IMR-90 (cell line): ENCODE measurements around the gene RRAGD. TPM values are rescaled to one million over a fixed set of nuclear protein-coding genes. Genes with fewer than 3 reads are reported as not detected.

Source experiments
- ATAC-seq: fragments of 200-7000 bp; cut with Tn5 transposase; 2 replicates; pipeline ENCODE4 v1.9.1; 2020; ENCODE audit warnings: low read depth, mild to moderate bottlenecking, moderate library complexity
- BruUV-seq: library from RNA; stranded (reverse); fragments of 400-500 nt; replicated peaks from 2 replicates; lab custom pipeline; 2021; lab: Mats Ljungman, UMichigan
- CTCF ChIA-PET: fragments of 300-600 bp; formaldehyde crosslinking; extraction: SDS; loops from one replicate; lab custom pipeline; 2021; ENCODE audit warnings: antibody characterized with exemption; lab: Yijun Ruan, JAX
- POLR2A ChIA-PET: fragments of 300-600 bp; sonication (Branson Sonifier 250); formaldehyde crosslinking; loops from one replicate; lab custom pipeline; 2022; ENCODE audit warnings: antibody characterized with exemption; ENCODE audit not compliant: unreplicated experiment; lab: Charles Lee
- DNase-seq: peaks from one replicate; pipeline ENCODE4 v3.0.0; 2013
- H2AFZ ChIP-seq: replicated peaks from 2 replicates; pipeline ENCODE3; 2013; ENCODE audit warnings: low read length, mild to moderate bottlenecking; ENCODE audit not compliant: poor library complexity
- H2AK5ac ChIP-seq: 2 replicates; pipeline ENCODE4 v1.6.1; 2013; ENCODE audit warnings: low read depth, low read length, inconsistent platforms
- H2AK9ac ChIP-seq: replicated peaks from 2 replicates; pipeline ENCODE3; 2013; ENCODE audit warnings: mild to moderate bottlenecking, low read depth, low read length, moderate library complexity; ENCODE audit not compliant: poor library complexity
- H2BK120ac ChIP-seq: 2 replicates; pipeline ENCODE4 v1.6.1; 2013; ENCODE audit warnings: low read depth, low read length, inconsistent platforms
- H2BK15ac ChIP-seq: 3 replicates; pipeline ENCODE4 v1.6.1; 2013; ENCODE audit warnings: low read depth, low read length, inconsistent platforms
- H2BK20ac ChIP-seq: 2 replicates; pipeline ENCODE4 v1.6.1; 2013; ENCODE audit warnings: low read depth, mild to moderate bottlenecking, inconsistent platforms, low read length, moderate library complexity
- H2BK5ac ChIP-seq: 2 replicates; pipeline ENCODE4 v1.6.1; 2013; ENCODE audit warnings: mild to moderate bottlenecking, low read depth, low read length, inconsistent platforms; ENCODE audit not compliant: poor library complexity, severe bottlenecking
- H3K14ac ChIP-seq: replicated peaks from 2 replicates; pipeline ENCODE4 v1.6.1; 2013; ENCODE audit warnings: low read depth, low read length, inconsistent platforms
- H3K18ac ChIP-seq: 2 replicates; pipeline ENCODE4 v1.6.1; 2013; ENCODE audit warnings: low read depth, low read length, control low read depth
- H3K23ac ChIP-seq: 2 replicates; pipeline ENCODE4 v1.6.1; 2013; ENCODE audit warnings: low read depth, low read length, inconsistent platforms
- H3K27ac ChIP-seq: 2 replicates; pipeline ENCODE4 v1.5.1; 2013; ENCODE audit warnings: mild to moderate bottlenecking, control low read depth, low read length; ENCODE audit not compliant: insufficient read depth
- H3K27me3 ChIP-seq: 2 replicates; pipeline ENCODE4 v1.6.1; 2013; ENCODE audit warnings: low read length; ENCODE audit not compliant: control insufficient read depth, insufficient read depth
- H3K36me3 ChIP-seq: 2 replicates; pipeline ENCODE4 v1.6.1; 2013; ENCODE audit warnings: low read length, mixed read lengths; ENCODE audit not compliant: control insufficient read depth, insufficient read depth
- H3K4ac ChIP-seq: 2 replicates; pipeline ENCODE4 v1.6.1; 2013; ENCODE audit warnings: low read depth, low read length, inconsistent platforms
- H3K4me1 ChIP-seq: 2 replicates; pipeline ENCODE4 v1.6.1; 2013; ENCODE audit warnings: low read length, mixed read lengths; ENCODE audit not compliant: control insufficient read depth, insufficient read depth
- H3K4me2 ChIP-seq: 2 replicates; pipeline ENCODE4 v1.6.1; 2013; ENCODE audit warnings: low read depth, mild to moderate bottlenecking, control low read depth, low read length, moderate library complexity
- H3K4me3 ChIP-seq: 2 replicates; pipeline ENCODE4 v1.5.1; 2013; ENCODE audit warnings: low read depth, mild to moderate bottlenecking, control low read depth, low read length, moderate library complexity; ENCODE audit not compliant: insufficient read depth
- H3K56ac ChIP-seq: 2 replicates; pipeline ENCODE4 v1.6.1; 2013; ENCODE audit warnings: low read length, inconsistent platforms; ENCODE audit not compliant: insufficient read depth; ENCODE audit errors: extremely low read depth
- H3K79me1 ChIP-seq, 2 experiments: 2 replicates each; pipeline ENCODE4 v1.6.1; 2013; ENCODE audit warnings: low read length in 2 of 2, inconsistent platforms in 1 of 2, low read depth in 1 of 2
- H3K9ac ChIP-seq: 2 replicates; pipeline ENCODE4 v1.6.1; 2013; ENCODE audit warnings: low read depth, low read length, control low read depth
- H3K9me1 ChIP-seq: 2 replicates; pipeline ENCODE4 v1.6.1; 2013; ENCODE audit warnings: low read length, inconsistent platforms; ENCODE audit not compliant: insufficient read depth
- H3K9me3 ChIP-seq: 2 replicates; pipeline ENCODE4 v1.6.1; 2013; ENCODE audit warnings: low read length; ENCODE audit not compliant: control insufficient read depth, insufficient read depth
- H4K20me1 ChIP-seq: 2 replicates; pipeline ENCODE4 v1.6.1; 2013; ENCODE audit warnings: low read length, inconsistent platforms; ENCODE audit not compliant: insufficient read depth
- H4K5ac ChIP-seq: 2 replicates; pipeline ENCODE4 v1.6.1; 2013; ENCODE audit warnings: mild to moderate bottlenecking, low read depth, low read length, control low read depth
- H4K8ac ChIP-seq, 2 experiments: 2 replicates each; pipeline ENCODE4 v1.6.1; 2013; ENCODE audit warnings: low read depth in 2 of 2, low read length in 2 of 2, control low read depth in 1 of 2, inconsistent platforms in 1 of 2
- H4K91ac ChIP-seq: 2 replicates; pipeline ENCODE4 v1.6.1; 2013; ENCODE audit warnings: low read depth, low read length, inconsistent platforms; ENCODE audit not compliant: insufficient read depth
- BHLHE40 ChIP-seq: fragments of 150-350 bp; IDR thresholded peaks from 2 replicates; pipeline ENCODE4 v1.6.1; 2016; ENCODE audit warnings: mild to moderate bottlenecking, low read depth, low read length
- CEBPB ChIP-seq: IDR thresholded peaks from 2 replicates; pipeline ENCODE4 v1.6.1; 2012; ENCODE audit warnings: low read depth, low read length, improper control_type of control experiment
- CHD1 ChIP-seq: IDR thresholded peaks from 2 replicates; pipeline ENCODE4 v1.6.1; 2012; ENCODE audit warnings: low read depth, low read length, improper control_type of control experiment
- FOS ChIP-seq: fragments of 150-350 bp; IDR thresholded peaks from 2 replicates; pipeline ENCODE4 v1.6.1; 2016; ENCODE audit warnings: low read depth, low read length
- MAFK ChIP-seq: IDR thresholded peaks from 2 replicates; pipeline ENCODE4 v1.6.1; 2012; ENCODE audit warnings: low read depth, low read length, improper control_type of control experiment
- MAZ ChIP-seq: IDR thresholded peaks from 2 replicates; pipeline ENCODE4 v1.6.1; 2012; ENCODE audit warnings: low read depth, mild to moderate bottlenecking, low read length, improper control_type of control experiment, moderate library complexity, borderline replicate concordance
- MXI1 ChIP-seq: IDR thresholded peaks from 2 replicates; pipeline ENCODE4 v1.6.1; 2012; ENCODE audit warnings: low read depth, mild to moderate bottlenecking, low read length, moderate library complexity, borderline replicate concordance
- NFE2L2 ChIP-seq: fragments of 150-350 bp; IDR thresholded peaks from 2 replicates; pipeline ENCODE4 v1.6.1; 2016; ENCODE audit warnings: low read depth, mild to moderate bottlenecking, low read length
- POLR2A ChIP-seq: IDR thresholded peaks from 2 replicates; pipeline ENCODE4 v1.6.1; 2012; ENCODE audit warnings: mild to moderate bottlenecking, low read depth, low read length
- RAD21 ChIP-seq: IDR thresholded peaks from 2 replicates; pipeline ENCODE4 v1.6.1; 2012; ENCODE audit warnings: low read length, improper control_type of control experiment
- RCOR1 ChIP-seq: IDR thresholded peaks from 2 replicates; pipeline ENCODE4 v1.6.1; 2012; ENCODE audit warnings: mild to moderate bottlenecking, low read length, improper control_type of control experiment; ENCODE audit not compliant: insufficient replicate concordance
- RFX5 ChIP-seq: IDR thresholded peaks from 2 replicates; pipeline ENCODE4 v1.8.0; 2012; ENCODE audit warnings: low read depth, mild to moderate bottlenecking, low read length, moderate library complexity
- SMC3 ChIP-seq: fragments of 150-350 bp; IDR thresholded peaks from 2 replicates; pipeline ENCODE4 v1.6.1; 2016; ENCODE audit warnings: low read depth, mild to moderate bottlenecking, antibody characterized with exemption, low read length, moderate library complexity
- WGBS, 2 experiments: methylation state at CpG; one replicate each; pipeline versions ENCODE4 v1.1.5 to v1.1.7; 2013; ENCODE audit warnings: missing lambda C conversion rate in 2 of 2; ENCODE audit not compliant: insufficient read length in 1 of 2; ENCODE audit errors: extremely low coverage in 2 of 2; 5-methylcytosine and 5-hydroxymethylcytosine counted together
- dilution Hi-C: fragments of 300-500 bp; cut with HindIII; formaldehyde crosslinking; loops from one replicate; pipeline ENCODE4 v1.14.3; 2018; ENCODE audit warnings: low sequenced_read_pairs; ENCODE audit not compliant: unreplicated experiment
- in situ Hi-C: fragments of 300-500 bp; cut with MboI; formaldehyde crosslinking; loops from 3 replicates; pipeline ENCODE4 v1.14.3; 2019; ENCODE audit warnings: low sequenced_read_pairs, inconsistent platforms, mixed read lengths
- intact Hi-C: fragments of 100-400 bp; cut with micrococcal nuclease; formaldehyde crosslinking; loops from 2 replicates; pipeline ENCODE4 v1.10.0; 2022
- polyA plus RNA-seq, 3 experiments: library from polyadenylated mRNA; depleted of rRNA; stranded (reverse); fragments of >200 nt; gene quantifications; 2 replicates each; pipeline ENCODE4 v1.2.3, GENCODE V29; 2012; ENCODE audit warnings: low replicate concordance in 1 of 3
- total RNA-seq: library from RNA; depleted of rRNA; stranded (reverse); fragments of >200 nt; gene quantifications from 2 replicates; pipeline ENCODE4 v1.2.3, GENCODE V29; 2012
- TF ChIP-seq, protein P1 (sequence below): fragments of 150-350 bp; IDR thresholded peaks from 2 replicates; pipeline ENCODE4 v1.6.1; 2017; ENCODE audit warnings: mild to moderate bottlenecking, antibody characterized with exemption, low read length, low read depth
- TF ChIP-seq, protein P2 (sequence below): fragments of 150-350 bp; IDR thresholded peaks from 2 replicates; pipeline ENCODE4 v1.6.1; 2016; ENCODE audit warnings: low read depth, mild to moderate bottlenecking, low read length, moderate library complexity, borderline replicate concordance
- TF ChIP-seq, protein P3 (sequence below): conservative IDR thresholded peaks from 2 replicates; pipeline ENCODE4 v1.5.1; 2012; ENCODE audit warnings: mild to moderate bottlenecking, low read depth, low read length, improper control_type of control experiment

Gene RRAGD
- total and polyA plus RNA-seq, 2 of the 4 experiments (the other 2 are of a cell fraction): not detected

DNA sequence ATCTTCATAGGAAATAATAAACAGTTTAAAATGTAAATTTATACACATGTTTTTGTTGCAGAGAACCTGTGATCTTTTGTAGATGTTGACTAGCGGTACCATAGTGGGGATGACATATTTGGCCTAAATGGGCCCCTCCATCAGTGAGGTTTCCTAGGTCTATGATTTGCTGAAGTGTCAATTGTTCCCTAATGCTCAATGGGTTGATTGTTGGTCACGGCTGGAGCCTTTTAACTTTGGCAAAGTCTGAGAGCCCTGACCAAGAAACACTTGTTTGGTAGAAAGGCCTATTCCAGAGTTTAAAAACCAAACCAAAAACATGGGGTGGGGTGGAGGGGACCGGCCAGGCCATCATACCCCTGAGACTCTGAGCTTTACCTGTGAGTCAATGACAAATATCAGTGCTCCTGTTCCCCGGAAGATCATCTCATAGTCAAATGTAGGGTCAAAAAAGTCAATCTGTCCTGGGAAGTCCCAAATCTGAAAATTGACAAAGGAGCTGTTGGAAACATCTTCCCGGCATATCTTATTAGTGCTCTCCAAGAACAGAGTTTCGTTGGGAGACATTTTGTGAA, 25.1 kb downstream of the RRAGD start:
- Histone ChIP-seq H2AFZ (no peak overlapping the region), H2BK15ac (no peak overlapping the region), H2AK9ac (no peak overlapping the region), H2BK120ac (no peak overlapping the region), H3K18ac (no peak overlapping the region), H3K4me2 (no peak overlapping the region), H3K4me3 (no peak overlapping the region), H4K91ac (no peak overlapping the region), H3K4ac (no peak overlapping the region), H2AK5ac (no peak overlapping the region), H3K36me3 (no peaks in the 10 kb centered on the region), H3K27me3 (no peaks in the 10 kb centered on the region), H2BK20ac (no peak overlapping the region), H3K56ac (no peak overlapping the region), H4K5ac (no peak overlapping the region), H3K27ac (no peak overlapping the region), H3K79me1 (no peaks in the 10 kb centered on the region), H3K4me1 (no peaks in the 10 kb centered on the region), H3K9me1 (no peaks in the 10 kb centered on the region), H3K9ac (no peak overlapping the region), H4K20me1 (no peaks in the 10 kb centered on the region), H3K23ac (no peak overlapping the region), H3K9me3 (no peaks in the 10 kb centered on the region), H2BK5ac (no peak overlapping the region), H4K8ac (no peak overlapping the region), H3K14ac (no peak overlapping the region)
- BruUV-seq: no TSS peak
- POLR2A ChIA-PET: no interaction called here
- CTCF ChIA-PET: no interaction called here
- dilution Hi-C loops: no loop called here
- ATAC-seq (no peak), DNase-seq (no peak)
- intact Hi-C loops: no loop called here
- TF ChIP-seq, protein P1, sequence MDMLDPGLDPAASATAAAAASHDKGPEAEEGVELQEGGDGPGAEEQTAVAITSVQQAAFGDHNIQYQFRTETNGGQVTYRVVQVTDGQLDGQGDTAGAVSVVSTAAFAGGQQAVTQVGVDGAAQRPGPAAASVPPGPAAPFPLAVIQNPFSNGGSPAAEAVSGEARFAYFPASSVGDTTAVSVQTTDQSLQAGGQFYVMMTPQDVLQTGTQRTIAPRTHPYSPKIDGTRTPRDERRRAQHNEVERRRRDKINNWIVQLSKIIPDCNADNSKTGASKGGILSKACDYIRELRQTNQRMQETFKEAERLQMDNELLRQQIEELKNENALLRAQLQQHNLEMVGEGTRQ: no peak
- TF ChIP-seq MAFK (no peak), BHLHE40 (no peak), CHD1 (no peak), RCOR1 (no peak), NFE2L2 (no peak), RAD21 (no peak), CEBPB (no peak), FOS (no peak), SMC3 (no peak), RFX5 (no peak), MAZ (no peak), POLR2A (no peak), MXI1 (no peak)
- TF ChIP-seq, protein P2, sequence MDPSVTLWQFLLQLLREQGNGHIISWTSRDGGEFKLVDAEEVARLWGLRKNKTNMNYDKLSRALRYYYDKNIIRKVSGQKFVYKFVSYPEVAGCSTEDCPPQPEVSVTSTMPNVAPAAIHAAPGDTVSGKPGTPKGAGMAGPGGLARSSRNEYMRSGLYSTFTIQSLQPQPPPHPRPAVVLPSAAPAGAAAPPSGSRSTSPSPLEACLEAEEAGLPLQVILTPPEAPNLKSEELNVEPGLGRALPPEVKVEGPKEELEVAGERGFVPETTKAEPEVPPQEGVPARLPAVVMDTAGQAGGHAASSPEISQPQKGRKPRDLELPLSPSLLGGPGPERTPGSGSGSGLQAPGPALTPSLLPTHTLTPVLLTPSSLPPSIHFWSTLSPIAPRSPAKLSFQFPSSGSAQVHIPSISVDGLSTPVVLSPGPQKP: no peak
- TF ChIP-seq, protein P3, sequence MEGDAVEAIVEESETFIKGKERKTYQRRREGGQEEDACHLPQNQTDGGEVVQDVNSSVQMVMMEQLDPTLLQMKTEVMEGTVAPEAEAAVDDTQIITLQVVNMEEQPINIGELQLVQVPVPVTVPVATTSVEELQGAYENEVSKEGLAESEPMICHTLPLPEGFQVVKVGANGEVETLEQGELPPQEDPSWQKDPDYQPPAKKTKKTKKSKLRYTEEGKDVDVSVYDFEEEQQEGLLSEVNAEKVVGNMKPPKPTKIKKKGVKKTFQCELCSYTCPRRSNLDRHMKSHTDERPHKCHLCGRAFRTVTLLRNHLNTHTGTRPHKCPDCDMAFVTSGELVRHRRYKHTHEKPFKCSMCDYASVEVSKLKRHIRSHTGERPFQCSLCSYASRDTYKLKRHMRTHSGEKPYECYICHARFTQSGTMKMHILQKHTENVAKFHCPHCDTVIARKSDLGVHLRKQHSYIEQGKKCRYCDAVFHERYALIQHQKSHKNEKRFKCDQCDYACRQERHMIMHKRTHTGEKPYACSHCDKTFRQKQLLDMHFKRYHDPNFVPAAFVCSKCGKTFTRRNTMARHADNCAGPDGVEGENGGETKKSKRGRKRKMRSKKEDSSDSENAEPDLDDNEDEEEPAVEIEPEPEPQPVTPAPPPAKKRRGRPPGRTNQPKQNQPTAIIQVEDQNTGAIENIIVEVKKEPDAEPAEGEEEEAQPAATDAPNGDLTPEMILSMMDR: no peak
- 71% methylated on average over 3 of the region's 6 CpGs; no CpG with 5 or more reads in 1 of the 2 experiments for WGBS, 2 experiments
- in situ Hi-C loops: no loop called here
